HG03095 (cell line): Measurements from ENCODE around the gene GPR55.

Experiments used
- ATAC-seq: cut with Tn5 transposase; IDR thresholded peaks from one replicate; pipeline ENCODE4 v1.9.1; 2021; ENCODE audit warnings: moderate library complexity; ENCODE audit not compliant: unreplicated experiment

GPR55 gene

DNA sequence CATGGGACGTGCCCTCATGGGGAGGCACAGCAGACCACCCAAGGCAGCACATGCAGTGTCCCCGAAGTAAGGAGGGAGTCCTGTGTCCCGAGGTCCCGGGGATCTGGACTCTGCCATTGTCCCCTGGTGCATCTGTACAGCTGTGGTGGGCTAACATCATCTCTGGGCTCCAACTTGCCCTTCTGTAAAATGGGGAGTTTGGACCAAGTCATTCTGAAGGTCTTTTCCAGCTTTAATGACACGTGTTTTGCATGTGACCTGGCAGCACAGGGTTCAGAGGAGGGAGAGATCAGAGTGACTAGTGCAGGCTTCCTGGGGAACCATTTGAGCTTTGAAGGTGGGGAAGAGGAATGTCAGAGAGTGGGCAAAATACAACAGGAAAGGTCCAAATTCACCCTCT is 38.8 kb downstream of the GPR55 start:
- no peak for ATAC-seq

DNA sequence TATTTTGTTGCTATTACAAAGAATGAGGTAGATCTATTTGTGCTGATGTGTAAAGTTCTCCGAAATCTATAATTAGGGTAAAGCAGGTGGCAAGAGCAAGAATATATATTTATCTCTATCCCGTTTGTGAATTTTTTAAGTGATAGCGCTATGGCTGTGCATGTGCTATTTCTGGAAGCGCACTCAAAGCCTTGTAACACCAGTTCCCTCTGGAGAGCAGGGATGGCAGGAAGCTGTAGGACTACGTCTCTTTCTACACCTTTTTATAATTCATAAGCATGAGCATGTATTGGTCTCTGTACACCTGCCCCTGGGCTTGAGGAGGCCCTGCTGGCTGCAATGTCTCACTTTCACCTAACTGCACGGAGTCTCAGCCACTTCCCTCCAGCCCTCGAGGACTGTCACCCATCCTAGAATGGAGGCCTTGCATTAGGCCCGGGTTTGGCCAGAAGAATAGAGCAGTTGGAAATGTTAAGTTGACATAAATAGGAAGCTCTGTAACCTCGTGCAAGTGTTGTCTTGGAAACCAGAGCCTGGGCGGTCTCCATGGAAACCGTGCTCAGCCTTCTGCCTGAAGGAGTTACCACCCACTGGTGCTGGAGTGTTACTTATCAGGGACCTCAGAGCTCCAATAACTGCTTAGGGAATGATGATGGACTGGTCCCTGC is 39.4 kb downstream of the GPR55 start:
- ATAC-seq, result no peak

DNA sequence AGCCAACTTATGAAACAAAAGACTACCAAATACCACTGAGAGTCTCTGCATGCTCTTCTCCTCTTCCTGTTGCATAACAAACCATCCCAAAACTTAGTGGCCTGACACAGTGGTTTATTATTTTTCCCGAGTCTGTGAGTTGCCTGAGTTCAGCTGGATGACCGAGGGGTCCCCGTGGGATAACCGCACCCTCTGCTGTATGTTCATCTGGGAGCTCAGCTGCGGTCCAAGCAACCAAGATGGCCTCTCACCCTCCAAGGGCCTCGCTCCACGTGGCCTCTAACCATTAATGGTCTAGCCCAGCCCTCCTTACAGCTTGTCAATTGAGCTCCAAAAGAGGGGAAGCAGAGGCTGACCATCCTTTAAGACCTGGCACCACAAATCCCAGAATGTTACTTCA is 43.2 kb downstream of the GPR55 start:
- no peak for ATAC-seq

DNA sequence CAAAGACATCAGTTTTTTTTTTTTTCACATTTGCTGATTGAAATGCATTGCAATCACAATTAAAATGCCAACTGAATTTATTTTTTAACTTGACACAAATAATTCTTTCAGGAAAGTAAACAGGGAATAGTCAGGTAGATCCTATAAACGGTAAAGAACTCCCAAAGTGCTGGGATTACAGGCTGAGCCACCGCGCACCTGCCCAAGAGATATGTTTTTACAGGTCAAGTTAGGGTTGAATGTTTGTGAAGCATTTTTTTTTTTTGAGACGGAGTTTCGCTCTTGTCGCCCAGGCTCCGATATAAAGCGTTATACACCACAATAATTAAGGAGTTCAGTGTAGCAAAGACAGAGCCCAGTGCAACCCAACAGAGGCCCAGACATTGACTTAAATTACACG is 45.2 kb downstream of the GPR55 start:
- ATAC-seq, result no peak

DNA sequence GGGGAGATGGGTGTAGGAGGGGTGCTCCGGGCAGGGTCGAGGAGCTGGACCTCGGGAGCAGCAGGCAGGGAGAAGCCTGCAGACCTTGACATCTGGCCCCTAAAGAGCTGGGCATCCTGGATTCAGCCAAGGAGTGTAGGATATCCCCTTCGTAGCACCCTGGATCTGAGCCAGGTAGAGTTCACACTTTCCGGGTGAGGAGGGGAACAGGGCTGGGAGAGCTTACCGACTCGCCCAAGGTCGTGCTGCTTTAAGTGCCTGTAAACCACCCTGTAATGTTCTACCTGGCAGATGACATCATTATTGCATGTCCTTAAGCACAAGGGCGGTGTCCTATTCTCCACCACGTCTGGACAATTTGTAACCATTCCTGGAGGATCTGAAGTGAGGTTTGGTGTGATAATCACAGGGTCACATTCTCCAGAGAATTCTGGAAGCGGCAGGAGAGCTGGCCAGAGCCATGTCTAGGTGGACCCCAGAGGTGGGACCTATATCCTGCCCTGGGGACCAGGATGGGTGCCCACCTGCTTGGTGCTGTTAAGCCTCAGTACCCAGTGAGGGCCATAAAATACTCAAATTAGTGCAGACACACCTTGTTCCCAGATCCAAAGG is 45.7 kb downstream of the GPR55 start:
- no peak for ATAC-seq

DNA sequence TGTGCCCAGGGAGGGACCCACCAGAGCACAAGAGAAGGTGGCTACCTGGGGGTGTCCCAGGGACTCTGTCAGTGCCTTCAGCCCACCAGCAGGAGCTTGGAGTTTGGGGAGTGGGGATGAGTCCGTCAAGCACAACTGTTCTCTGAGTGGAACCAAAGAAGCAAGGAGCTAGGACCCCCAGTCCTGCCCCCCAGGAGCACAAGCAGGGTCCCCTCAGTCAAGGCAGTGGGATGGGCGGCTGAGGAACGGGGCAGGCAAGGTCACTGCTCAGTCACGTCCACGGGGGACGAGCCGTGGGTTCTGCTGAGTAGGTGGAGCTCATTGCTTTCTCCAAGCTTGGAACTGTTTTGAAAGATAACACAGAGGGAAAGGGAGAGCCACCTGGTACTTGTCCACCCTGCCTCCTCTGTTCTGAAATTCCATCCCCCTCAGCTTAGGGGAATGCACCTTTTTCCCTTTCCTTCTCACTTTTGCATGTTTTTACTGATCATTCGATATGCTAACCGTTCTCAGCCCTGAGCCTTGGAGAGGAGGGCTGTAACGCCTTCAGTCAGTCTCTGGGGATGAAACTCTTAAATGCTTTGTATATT is 46.3 kb downstream of the GPR55 start:
- no peak for ATAC-seq

DNA sequence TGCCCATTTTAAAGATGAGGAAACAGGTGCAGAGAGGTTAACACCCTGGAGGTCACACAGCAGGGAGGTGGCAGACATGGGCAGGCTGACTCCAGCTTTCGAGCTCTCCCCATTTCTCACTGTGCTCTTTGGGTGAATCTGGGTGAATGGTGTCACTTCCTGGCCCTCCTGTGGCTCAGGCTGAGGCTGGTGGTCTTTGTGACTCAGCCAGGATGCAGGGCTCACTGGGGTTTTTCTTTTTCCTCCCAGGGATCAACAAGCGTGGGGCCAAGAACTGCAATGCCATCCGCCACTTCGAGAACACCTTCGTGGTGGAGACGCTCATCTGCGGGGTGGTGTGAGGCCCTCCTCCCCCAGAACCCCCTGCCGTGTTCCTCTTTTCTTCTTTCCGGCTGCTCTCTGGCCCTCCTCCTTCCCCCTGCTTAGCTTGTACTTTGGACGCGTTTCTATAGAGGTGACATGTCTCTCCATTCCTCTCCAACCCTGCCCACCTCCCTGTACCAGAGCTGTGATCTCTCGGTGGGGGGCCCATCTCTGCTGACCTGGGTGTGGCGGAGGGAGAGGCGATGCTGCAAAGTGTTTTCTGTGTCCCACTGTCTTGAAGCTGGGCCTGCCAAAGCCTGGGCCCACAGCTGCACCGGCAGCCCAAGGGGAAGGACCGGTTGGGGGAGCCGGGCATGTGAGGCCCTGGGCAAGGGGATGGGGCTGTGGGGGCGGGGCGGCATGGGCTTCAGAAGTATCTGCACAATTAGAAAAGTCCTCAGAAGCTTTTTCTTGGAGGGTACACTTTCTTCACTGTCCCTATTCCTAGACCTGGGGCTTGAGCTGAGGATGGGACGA is 47.1 kb downstream of the GPR55 start:
- ATAC-seq, result no peak

DNA sequence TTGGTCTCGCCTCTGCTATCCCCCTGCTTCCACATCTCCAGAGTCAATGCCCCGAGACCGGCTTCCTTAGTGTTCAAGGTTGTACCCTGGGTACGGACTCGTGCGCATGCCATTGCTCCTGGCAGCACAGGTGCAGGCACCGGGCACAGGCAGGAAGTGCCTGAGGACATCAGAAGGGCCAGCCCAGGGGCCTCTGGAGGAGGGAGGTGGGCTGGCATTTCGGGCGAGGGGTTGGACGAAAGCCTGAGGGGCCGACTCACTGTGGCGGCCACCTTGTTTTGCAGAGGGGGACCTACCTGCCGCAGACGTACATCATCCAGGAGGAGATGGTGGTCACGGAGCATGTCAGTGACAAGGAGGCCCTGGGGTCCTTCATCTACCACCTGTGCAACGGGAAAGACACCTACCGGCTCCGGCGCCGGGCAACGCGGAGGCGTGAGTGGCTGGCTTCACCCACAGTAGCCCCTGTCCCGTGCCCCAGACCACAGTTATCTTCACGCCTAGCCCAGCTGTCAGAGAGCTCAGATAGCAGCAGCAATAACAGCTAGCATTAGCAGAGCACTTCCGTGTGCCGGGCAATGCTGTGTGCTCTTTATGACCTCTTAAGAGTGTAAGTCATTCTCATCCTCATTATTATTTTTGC is 47.8 kb downstream of the GPR55 start:
- no peak for ATAC-seq

DNA sequence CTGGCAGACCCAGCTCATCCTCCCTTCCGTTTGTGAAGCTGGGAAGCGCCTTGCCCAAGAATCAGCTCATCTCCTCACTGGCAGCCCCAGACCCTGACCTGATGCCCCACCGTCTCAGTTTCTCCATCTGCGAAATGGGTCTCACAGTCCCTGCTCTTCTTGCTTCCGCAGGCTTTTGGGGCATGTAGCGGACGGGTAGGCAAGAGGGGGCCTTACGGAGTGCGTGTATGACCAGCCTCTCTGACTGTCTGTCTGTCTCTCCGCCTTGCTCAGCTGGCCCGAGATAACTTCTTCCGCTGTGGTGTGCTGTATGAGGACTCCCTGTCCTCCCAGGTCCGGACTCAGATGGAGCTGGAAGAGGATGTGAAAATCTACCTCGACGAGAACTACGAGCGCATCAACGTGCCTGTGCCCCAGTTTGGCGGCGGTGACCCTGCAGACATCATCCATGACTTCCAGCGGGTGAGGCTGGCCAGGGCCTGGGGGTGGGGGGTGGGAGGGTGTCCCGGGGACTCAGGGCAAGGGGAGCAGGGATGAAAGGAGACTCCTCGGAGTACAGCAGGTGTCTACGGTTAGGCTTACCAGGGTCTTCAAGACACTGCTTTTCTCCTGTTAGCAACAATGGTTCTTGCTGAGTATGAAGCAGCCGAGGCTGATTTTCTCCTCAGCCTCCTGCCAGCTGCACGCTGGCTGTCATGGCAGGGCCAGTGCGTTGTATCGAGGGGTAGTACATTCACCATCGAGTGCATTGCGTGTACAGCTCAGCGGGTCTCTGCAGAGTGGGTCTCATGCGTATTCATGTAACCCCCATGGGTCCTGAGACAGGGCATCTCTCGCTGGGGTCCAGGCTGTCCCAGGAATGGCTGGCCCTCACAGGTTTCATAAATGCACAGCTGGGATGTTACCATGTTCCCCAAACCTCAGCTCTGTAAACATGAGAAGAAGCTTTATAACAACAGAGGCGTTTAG is 49.4 kb downstream of the GPR55 start:
- ATAC-seq, result no peak

DNA sequence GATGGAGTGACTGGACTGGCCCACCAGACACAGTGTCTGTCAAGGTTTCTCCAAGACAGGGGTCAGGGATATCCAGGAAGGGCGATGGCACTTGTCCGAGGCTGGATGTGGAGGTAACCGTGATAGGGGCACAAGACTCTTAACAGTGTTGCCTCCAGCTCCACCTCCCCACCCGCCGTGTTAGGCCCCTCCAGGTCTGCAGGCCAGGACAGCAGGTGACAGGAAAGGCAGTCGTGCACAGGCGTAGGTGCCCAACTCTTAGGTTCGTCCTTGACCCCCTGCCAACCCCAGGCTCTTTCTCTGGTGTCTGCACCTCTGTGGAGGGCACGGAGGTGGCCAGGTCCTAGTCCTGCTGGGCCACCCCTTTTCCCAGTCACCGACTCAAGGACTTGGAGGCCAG is 50.2 kb downstream of the GPR55 start:
- no peak for ATAC-seq

DNA sequence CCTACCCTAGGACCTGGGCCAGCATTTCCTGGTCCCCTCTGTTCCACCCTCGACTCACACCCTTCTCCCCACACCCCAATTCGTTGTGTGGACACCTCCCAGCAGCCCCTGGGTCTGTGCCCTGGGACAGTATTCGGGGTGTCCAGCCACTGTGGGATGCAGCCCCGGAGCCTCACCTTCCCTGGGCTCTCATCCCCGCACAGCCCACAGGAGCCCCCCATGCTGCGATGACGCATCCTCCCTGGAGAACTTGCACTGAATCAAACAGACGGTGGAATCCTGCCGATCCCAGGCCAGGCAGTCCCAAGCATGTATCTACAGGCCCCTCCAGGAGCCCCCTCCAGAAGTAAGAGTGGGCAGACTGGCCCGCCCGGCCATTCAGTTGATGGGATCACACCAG is 50.6 kb downstream of the GPR55 start:
- ATAC-seq, result no peak

DNA sequence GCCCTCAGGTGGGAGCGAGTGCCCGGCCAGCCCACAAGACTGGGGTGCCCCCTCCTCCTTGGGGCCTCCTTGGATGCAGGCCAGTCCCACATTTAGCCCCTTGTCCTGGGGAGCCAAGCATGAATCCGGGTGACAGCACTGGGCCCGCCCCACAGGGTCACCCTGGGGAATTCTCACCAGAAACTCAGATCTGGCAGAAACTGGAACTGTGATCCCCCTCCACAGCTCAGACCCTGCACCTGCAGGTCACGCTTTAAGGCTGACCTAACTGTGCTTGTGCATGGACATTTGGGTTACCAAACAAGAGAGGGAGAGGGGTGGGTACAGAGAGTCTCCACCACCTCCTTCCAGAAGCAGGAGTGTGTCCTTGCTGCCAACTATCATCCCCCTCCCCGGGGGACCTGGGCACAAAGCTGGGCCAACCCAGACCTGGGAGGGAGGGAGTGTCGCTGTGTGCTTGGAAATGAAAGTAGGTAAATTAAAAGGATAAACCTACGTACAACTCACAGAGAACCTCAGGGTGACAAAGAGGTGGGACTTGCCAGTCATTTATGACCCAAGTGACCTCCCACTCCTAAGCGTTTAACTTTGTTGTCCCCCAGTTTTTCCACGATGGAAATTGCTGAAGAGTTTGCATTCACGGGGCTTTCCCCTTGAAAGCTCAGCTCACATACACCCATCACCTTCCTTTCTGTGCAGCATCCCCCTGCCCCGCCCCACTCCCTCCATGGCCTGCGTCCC is 51.2 kb downstream of the GPR55 start:
- peak; percentile 73 for ATAC-seq

DNA sequence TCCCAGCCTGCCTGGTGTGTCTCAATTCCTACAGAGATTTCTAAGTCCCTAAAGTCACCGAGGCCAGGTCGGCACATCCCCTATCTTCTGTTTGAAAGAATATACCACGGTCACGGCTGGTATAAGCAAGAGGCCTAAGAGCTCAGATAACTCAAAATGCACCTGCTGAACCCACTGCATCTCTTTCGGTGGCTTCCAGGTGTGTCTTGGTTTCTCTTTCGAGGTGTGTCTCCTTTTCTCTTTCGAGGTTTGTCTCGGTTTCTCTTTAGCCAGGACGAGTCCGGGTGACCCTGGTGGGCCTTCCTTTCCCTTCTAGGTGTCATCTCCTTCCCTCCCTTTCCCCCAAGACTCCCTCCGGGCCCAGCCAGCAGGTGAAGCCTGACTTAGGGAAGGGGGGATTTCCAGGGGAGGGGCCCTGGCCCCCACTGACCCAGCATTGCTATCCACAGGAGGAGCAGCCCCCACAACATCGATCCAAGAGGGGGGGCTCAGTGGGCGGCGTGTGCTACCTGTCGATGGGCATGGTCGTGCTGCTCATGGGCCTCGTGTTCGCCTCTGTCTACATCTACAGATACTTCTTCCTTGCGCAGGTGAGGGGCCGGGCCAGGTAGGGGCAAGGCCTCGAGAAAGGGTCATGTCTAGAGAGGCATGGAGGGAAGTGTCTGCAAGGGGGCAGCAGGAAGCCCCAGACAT is 51.9 kb downstream of the GPR55 start:
- peak; percentile 61 for ATAC-seq

DNA sequence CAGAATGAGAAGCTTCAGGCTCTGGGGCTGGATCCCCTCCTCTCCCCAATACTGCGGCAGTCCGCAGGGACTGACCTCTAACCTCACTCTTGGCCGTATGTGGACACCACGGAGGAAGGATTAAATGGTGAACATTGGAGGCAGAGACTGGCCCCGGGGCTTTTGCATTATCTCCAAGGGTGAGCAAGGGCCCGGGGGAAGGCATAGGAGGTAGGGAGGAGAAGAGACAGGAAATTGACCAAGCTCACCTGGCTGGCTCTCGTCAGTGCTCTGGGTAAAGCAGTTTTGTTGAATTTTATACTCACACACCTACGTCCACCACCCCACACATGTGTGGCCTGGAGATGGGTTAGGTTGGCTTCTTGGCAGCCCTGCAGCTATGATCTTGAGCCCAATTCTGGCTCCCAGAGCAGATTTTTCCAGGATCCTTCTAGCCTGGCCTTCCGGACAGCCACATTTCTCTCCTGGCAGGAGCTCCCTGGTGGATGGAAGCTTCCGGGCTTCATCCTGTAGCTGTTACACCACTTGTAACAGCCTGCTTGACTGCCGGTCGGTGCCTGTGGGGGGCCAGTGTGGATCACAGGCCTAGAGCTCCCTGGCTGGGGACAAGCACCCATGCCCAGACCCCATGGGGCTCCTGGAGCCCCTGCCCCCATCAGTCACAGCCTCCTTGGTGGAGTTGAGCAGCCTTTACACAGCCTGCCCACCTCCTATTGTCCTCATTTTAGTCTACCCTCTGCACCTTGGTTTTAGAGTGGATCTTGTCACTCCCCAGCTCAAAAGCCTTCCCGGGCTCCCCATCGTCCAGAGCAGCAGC is 52.7 kb downstream of the GPR55 start:
- no peak for ATAC-seq

DNA sequence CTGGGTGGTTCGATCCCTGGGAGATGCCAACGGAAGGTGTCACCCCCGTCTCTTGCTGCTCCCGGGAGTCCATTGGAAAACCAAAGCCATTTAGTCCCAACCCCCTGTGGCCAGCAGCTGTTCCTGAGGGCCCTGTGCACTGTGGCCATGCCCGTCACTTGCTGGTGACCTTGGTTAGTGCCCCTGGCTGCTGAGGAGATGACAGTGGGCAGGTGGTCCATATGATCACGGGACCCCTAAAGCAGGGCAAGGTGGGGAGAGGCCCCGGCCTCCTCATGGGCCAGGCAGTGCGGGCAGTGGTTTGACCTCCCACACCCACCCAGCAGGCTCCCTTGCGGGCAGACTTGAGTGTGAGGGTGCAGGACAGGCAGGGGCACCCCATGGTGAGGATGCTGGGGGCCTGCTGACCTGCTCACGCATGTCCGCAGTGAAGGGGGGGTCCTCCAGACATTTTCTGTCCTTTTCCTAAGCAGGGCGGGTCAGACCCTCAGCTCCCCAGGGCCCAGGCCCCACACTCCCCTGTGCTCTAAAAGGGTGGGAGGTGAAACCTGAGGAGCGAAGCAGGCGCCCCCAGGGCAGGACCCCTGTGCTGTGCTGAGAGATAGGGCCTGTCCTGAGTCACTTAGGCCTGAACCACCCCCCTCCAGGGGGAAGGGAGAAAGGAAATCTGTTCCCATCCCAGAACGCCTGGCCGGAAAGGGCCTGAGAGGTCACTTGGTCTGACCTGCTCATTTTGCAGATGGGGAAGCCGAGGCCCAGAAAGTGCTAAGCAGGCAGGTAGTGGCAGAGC is 53.5 kb downstream of the GPR55 start:
- no peak for ATAC-seq

DNA sequence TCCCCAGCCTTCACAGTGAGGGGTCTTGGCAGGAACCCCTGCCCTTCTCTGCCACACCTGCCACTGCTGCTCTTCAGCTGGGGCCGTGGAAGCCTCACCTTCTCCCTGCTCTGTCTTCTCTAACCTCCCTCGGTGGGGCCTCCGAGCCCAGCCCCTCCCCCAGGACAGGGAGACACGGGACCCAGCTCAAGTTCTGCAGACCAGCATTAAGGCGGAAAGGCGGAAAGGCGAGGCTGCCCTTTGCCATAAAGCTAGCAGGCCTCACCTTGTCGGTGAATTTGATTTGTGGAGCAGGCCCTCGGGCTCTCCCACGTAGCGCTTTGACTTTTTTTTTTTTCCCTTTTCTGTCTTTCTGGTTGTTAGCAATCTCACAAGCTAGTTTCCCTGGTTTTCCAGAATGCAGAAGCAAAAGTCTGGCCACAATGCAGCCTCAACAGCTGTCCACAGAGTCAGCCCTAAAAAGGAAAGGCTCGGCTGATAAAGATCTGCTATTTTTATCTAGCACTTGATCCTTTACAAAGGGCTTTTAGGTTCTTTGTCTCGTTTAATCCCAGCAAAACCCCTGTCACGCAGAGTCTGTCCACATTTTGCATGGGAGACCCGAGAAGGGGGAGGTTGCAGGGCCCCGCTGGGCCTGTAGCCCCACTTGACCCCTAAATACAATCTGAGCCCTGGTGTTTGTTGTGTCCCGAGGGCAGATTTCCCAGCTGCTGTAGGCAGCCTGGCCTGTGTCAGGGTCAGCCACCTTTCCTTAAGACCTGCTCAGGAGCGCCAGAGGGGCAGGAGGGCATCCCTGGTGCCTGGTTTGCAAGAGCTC is 54.3 kb downstream of the GPR55 start:
- no peak for ATAC-seq
